RWPE2 (cell line): Measurements from ENCODE around the gene DICER1.

Experiments used
- ATAC-seq: fragments of 200-7000 bp; cut with Tn5 transposase; 3 replicates; pipeline ENCODE4 v1.9.1; 2021; ENCODE audit warnings: low read depth
- DNase-seq: peaks from one replicate; pipeline ENCODE4 v3.0.0-alpha.2; 2020; ENCODE audit warnings: low spot score
- H3K27ac ChIP-seq: fragments of 450-650 bp; 2 replicates; pipeline ENCODE4 v1.5.1; 2017; ENCODE audit warnings: mild to moderate bottlenecking; ENCODE audit not compliant: poor library complexity, severe bottlenecking
- H3K27me3 ChIP-seq: fragments of 250-450 bp; sonication (Bioruptor Pico); 2 replicates; pipeline ENCODE4 v1.5.1; 2021; ENCODE audit warnings: mild to moderate bottlenecking, moderate library complexity; ENCODE audit not compliant: insufficient read depth, poor library complexity, severe bottlenecking
- H3K36me3 ChIP-seq: fragments of 250-450 bp; sonication (Bioruptor Pico); 2 replicates; pipeline ENCODE4 v1.5.1; 2020; ENCODE audit warnings: low read depth, mild to moderate bottlenecking, moderate library complexity
- H3K4me1 ChIP-seq: fragments of 250-450 bp; sonication (Bioruptor Pico); 2 replicates; pipeline ENCODE4 v1.5.1; 2021; ENCODE audit warnings: mild to moderate bottlenecking, moderate library complexity; ENCODE audit not compliant: insufficient read depth, poor library complexity, severe bottlenecking
- H3K4me3 ChIP-seq: fragments of 250-450 bp; sonication (Bioruptor Pico); 2 replicates; pipeline ENCODE4 v1.5.1; 2021; ENCODE audit warnings: mild to moderate bottlenecking, moderate library complexity; ENCODE audit not compliant: severe bottlenecking
- H3K9me3 ChIP-seq: fragments of 250-450 bp; sonication (Bioruptor Pico); 2 replicates; pipeline ENCODE4 v1.5.1; 2021; ENCODE audit warnings: mild to moderate bottlenecking, moderate library complexity; ENCODE audit not compliant: severe bottlenecking
- TF ChIP-seq, protein P1 (sequence below): fragments of 450-650 bp; IDR thresholded peaks from one replicate; pipeline ENCODE4 v1.5.1; 2017; ENCODE audit warnings: mild to moderate bottlenecking, moderate library complexity; ENCODE audit not compliant: poor library complexity, severe bottlenecking

Gene DICER1

DNA sequence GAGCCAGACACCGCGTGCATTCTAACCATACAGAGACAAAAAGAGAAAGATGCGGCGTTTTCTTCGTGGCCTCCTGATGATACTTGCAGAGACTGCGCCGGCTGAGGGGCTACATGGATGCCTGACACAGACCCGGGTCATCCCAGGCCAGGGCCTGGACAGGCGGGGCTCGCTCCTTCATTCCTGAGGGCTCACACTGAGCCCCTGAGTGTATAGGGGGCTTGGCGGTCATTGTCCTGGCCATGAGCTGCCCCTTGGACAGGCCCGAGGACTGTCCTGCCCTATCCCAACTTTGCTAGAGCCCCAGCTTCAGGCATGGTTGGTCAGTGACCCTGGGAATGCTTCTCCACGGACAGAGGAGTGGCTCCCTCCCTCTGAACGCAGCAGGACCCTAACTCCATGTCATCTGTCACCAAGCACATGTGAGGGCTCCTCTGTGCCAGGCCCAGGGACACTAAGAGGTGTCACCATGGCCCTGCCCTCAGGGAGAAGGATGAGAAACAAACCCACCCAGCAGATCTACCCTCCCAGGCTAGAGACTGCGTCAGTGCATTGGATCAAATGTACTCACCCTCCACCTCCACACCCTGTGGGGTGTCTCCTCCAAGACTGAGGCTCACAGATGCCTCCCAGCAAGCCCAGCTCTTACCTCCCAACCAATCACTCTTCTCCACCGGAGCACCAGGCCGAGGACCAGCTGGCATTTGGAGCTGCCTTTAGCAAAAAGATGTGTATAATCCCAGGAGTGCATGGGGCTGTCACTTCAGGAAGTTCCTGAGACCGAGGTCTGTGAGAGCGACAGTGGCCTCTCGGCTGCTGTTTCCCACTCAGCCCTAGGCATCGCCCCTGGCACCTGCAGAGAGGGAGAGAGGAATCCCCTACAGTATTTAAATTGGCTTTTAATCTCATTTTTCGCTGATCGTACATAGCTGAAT lies 102.7 kb downstream of the DICER1 start:
- Histone ChIP-seq H3K9me3 (no peaks in the 10 kb centered on the region), H3K4me1 (no peaks in the 10 kb centered on the region), H3K4me3 (no peak overlapping the region), H3K27ac (no peak overlapping the region), H3K36me3 (no peaks in the 10 kb centered on the region), H3K27me3 (peaks cover 4% of the 10 kb centered on the region)
- TF ChIP-seq, protein P1, sequence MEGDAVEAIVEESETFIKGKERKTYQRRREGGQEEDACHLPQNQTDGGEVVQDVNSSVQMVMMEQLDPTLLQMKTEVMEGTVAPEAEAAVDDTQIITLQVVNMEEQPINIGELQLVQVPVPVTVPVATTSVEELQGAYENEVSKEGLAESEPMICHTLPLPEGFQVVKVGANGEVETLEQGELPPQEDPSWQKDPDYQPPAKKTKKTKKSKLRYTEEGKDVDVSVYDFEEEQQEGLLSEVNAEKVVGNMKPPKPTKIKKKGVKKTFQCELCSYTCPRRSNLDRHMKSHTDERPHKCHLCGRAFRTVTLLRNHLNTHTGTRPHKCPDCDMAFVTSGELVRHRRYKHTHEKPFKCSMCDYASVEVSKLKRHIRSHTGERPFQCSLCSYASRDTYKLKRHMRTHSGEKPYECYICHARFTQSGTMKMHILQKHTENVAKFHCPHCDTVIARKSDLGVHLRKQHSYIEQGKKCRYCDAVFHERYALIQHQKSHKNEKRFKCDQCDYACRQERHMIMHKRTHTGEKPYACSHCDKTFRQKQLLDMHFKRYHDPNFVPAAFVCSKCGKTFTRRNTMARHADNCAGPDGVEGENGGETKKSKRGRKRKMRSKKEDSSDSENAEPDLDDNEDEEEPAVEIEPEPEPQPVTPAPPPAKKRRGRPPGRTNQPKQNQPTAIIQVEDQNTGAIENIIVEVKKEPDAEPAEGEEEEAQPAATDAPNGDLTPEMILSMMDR: no peak
- DNase-seq (peak; percentile 55), ATAC-seq (no peak)

DNA sequence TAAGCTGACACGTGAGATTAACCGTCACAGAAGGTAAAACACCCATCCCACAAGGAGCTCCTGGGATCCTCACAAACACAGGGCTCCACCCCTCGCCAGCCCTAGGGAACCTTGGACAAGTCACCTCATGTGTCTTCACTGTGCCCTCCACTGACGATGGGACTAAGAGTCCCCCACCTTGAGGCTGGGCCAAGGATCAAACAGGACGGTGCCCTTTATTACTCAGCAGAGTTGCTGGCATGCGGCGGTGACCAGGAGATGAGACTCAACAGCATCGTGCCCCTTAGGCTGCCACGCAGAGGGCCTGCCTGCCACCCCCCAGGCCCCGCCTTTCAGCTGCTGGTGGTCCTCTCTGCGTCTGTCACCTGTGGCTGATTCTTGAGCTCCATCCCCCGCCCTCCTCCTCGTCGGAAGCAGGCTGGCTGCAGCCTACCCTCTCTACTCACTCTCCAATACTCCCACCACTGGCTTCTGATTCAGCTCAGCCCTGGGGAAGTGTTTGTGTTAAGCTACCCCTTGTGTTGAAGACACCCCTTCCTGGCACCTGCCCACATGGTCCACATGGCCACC lies 105.2 kb downstream of the DICER1 start:
- H3K4me3 ChIP-seq: no peak overlapping the region
- no peaks in the 10 kb centered on the region for H3K36me3 ChIP-seq
- H3K27ac ChIP-seq: no peak overlapping the region
- peak; percentile 53 for DNase-seq
- ATAC-seq: no peak
- H3K27me3 ChIP-seq: peaks cover 18% of the 10 kb centered on the region
- no peaks in the 10 kb centered on the region for H3K4me1 ChIP-seq
- no peaks in the 10 kb centered on the region for H3K9me3 ChIP-seq
- TF ChIP-seq, protein P1: no peak

DNA sequence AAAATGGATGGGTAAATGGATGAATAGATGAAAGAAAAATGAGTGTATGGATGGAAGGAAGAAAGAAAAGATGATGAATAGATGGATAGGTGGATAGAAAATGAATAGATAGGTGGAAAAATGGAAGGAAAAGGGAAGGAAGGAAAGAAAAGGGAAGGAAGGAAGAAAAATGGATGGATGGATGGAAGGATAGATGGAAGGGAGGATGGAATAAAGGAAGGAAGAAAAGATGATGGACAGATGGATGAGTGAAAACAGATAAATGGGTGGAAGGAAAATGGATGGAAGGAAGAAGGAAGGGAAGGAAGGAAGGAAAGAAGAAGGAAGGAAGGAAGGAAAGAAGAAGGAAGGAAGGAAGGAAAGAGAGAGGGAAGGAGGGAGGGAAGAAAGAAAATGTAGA lies 107.4 kb downstream of the DICER1 start:
- Histone ChIP-seq H3K4me3 (no peak overlapping the region), H3K9me3 (no peaks in the 10 kb centered on the region), H3K36me3 (no peaks in the 10 kb centered on the region), H3K27ac (no peak overlapping the region), H3K4me1 (no peaks in the 10 kb centered on the region), H3K27me3 (peaks cover 29% of the 10 kb centered on the region)
- ATAC-seq: no peak
- TF ChIP-seq, protein P1: no peak
- no peak for DNase-seq

DNA sequence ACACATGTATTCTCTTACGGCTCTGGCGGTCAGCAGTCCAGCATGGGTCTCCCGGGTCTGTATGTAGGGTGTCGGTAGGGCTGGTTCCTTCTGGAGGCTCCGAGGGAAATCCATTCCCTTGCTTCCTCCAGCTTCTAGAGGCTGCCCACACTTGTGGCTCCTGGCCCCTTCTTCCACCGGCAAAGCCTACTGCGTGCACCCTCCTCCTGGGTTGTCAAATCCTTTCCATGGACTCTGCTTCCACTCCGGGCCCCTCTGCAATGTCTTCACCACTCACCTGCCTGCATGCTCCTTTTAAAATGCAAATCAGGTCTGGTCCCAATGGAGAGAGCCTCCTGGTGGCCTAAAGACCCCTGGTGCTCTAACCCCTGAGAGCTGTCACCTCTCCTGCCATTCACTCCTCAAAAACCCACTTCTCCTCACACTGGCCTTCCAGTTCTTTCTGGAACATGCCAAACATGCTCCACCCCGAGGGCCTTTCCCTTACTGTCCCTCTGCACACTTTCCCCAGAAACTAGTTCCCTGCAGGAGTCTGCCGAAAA lies 108.5 kb downstream of the DICER1 start:
- H3K36me3 ChIP-seq: no peaks in the 10 kb centered on the region
- no peaks in the 10 kb centered on the region for H3K9me3 ChIP-seq
- ATAC-seq: no peak
- DNase-seq: peak; percentile 32
- no peak overlapping the region for H3K27ac ChIP-seq
- TF ChIP-seq, protein P1: no peak
- no peaks in the 10 kb centered on the region for H3K4me1 ChIP-seq
- H3K27me3 ChIP-seq: peaks cover 34% of the 10 kb centered on the region
- H3K4me3 ChIP-seq: no peak overlapping the region
